Natural killer cell (primary cell): ENCODE data around the gene FAM193A. TPM values are rescaled to one million over a fixed set of nuclear protein-coding genes. Genes with fewer than 3 reads are reported as not detected.

Source experiments
- ATAC-seq, 3 donors: fragments of 150-1000 bp in 2 of 3; fragments of 200-7000 bp in 1 of 3; cut with Tn5 transposase; 1 replicate in 1 of 3; 2 replicates in 2 of 3; pipeline ENCODE4 v1.10.0; 2021; ENCODE audit warnings: mild to moderate bottlenecking in 2 of 3, moderate library complexity in 2 of 3
- DNase-seq, 2 donors: peaks; one replicate each; pipeline versions ENCODE4 v3.0.0 to v3.0.0-alpha.2; 2013 to 2021; ENCODE audit warnings: mixed read lengths in 1 of 2
- H3K27ac ChIP-seq: one replicate; pipeline ENCODE4 v1.5.1; 2013; ENCODE audit warnings: mild to moderate bottlenecking, low read length
- H3K27me3 ChIP-seq: one replicate; pipeline ENCODE4 v1.6.1; 2013; ENCODE audit warnings: low read length; ENCODE audit not compliant: control insufficient read depth, insufficient read depth
- H3K36me3 ChIP-seq: one replicate; pipeline ENCODE4 v1.6.1; 2013; ENCODE audit warnings: low read length; ENCODE audit not compliant: control insufficient read depth, insufficient read depth
- H3K4me1 ChIP-seq: one replicate; pipeline ENCODE4 v1.6.1; 2013; ENCODE audit warnings: low read length; ENCODE audit not compliant: control insufficient read depth, insufficient read depth
- H3K4me3 ChIP-seq: one replicate; pipeline ENCODE4 v1.5.1; 2013; ENCODE audit warnings: low read length
- H3K9me3 ChIP-seq: one replicate; pipeline ENCODE4 v1.6.1; 2013; ENCODE audit warnings: low read length; ENCODE audit not compliant: control insufficient read depth, insufficient read depth
- H3K27ac Mint-ChIP-seq, 2 donors: one replicate each; pipeline ENCODE4 v1.8.0; 2022; ENCODE audit warnings: mild to moderate bottlenecking in 2 of 2, mixed read lengths in 2 of 2, moderate library complexity in 1 of 2
- H3K27me3 Mint-ChIP-seq, 2 donors: one replicate each; pipeline ENCODE4 v1.8.0; 2022; ENCODE audit warnings: low read depth in 2 of 2, mixed read lengths in 2 of 2
- H3K36me3 Mint-ChIP-seq: one replicate; pipeline ENCODE4 v1.8.0; 2022; ENCODE audit warnings: mixed read lengths
- H3K4me1 Mint-ChIP-seq, 2 donors: one replicate each; pipeline ENCODE4 v1.8.0; 2022; ENCODE audit warnings: mixed read lengths in 2 of 2
- H3K4me3 Mint-ChIP-seq: one replicate; pipeline ENCODE4 v1.8.0; 2022; ENCODE audit warnings: mild to moderate bottlenecking, moderate library complexity, mixed read lengths
- H3K9me3 Mint-ChIP-seq, 2 donors: one replicate each; pipeline ENCODE4 v1.8.0; 2022; ENCODE audit warnings: mixed read lengths in 2 of 2
- WGBS: methylation state at CpG from one replicate; pipeline ENCODE4 v1.1.7; 2013; ENCODE audit warnings: missing lambda C conversion rate; ENCODE audit not compliant: insufficient coverage; 5-methylcytosine and 5-hydroxymethylcytosine counted together
- intact Hi-C: fragments of 100-400 bp; cut with micrococcal nuclease; formaldehyde crosslinking; loops from one replicate; pipeline ENCODE4 v1.14.2; 2022
- total RNA-seq, 4 donors: library from RNA; stranded (reverse); fragments of 120-200 nt in 1 of 4; gene quantifications; one replicate each; pipeline versions ENCODE4 v1.2.3 to v1.2.4, GENCODE V29; 2013 to 2022
- TF ChIP-seq, protein P1 (sequence below): fragments of 200-600 bp; IDR thresholded peaks from one replicate; pipeline ENCODE4 v1.8.0; 2022; ENCODE audit warnings: antibody characterized with exemption

The FAM193A gene
- total RNA-seq, 3 donors from 2014 or later (not counting 1 experiment from before 2014, with no cell fraction given), result 39.4 to 49.3 (median 48.1) TPM

DNA sequence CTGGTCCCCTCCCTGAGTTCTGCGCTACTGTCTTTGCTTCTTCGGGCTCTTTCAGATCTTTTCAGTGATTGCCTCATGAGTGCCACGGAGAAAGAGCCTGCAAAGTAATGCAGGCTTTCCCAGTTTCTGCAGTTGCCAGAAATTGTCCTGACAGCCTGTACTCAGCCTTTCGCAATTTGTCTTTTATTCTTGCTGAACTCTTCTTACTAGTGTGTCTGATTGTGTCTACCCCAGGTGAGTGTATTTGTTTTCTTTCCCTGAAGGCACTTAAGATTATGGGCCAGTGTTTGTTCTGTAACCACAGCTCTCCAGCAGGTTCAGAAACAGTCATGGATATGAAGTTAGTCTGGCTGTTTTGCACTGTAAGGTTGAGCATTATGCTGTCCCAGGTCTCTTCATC lies 47.1 kb downstream of the FAM193A start:
- no peaks in the 10 kb centered on the region for H3K9me3 Mint-ChIP-seq
- peak overlapping the region; percentile 5 to 76 for H3K27ac Mint-ChIP-seq
- intact Hi-C loops, result no loop called here
- TF ChIP-seq, protein P1, sequence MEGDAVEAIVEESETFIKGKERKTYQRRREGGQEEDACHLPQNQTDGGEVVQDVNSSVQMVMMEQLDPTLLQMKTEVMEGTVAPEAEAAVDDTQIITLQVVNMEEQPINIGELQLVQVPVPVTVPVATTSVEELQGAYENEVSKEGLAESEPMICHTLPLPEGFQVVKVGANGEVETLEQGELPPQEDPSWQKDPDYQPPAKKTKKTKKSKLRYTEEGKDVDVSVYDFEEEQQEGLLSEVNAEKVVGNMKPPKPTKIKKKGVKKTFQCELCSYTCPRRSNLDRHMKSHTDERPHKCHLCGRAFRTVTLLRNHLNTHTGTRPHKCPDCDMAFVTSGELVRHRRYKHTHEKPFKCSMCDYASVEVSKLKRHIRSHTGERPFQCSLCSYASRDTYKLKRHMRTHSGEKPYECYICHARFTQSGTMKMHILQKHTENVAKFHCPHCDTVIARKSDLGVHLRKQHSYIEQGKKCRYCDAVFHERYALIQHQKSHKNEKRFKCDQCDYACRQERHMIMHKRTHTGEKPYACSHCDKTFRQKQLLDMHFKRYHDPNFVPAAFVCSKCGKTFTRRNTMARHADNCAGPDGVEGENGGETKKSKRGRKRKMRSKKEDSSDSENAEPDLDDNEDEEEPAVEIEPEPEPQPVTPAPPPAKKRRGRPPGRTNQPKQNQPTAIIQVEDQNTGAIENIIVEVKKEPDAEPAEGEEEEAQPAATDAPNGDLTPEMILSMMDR, result no peak
- 85% methylated on average over 4 of the region's 4 CpGs for WGBS
- no peak overlapping the region for H3K27ac ChIP-seq
- no peaks in the 10 kb centered on the region for H3K36me3 ChIP-seq
- no peaks in the 10 kb centered on the region for H3K27me3 Mint-ChIP-seq
- H3K4me1 Mint-ChIP-seq, result peaks cover 59 to 65% of the 10 kb centered on the region in 2 donors
- H3K27me3 ChIP-seq, result no peaks in the 10 kb centered on the region
- peaks cover 3% of the 10 kb centered on the region for H3K9me3 ChIP-seq
- H3K4me1 ChIP-seq, result peaks cover 10% of the 10 kb centered on the region
- DNase-seq (no peak), ATAC-seq (no peak)
- no peak overlapping the region for H3K4me3 Mint-ChIP-seq
- H3K36me3 Mint-ChIP-seq, result no peaks in the 10 kb centered on the region
- H3K4me3 ChIP-seq, result no peak overlapping the region

GRCh38 chr4:2586502-2586901 lies 50.1 kb downstream of the FAM193A start:
- 94% methylated on average over 3 of the region's 5 CpGs for whole genome bisulfite sequencing
- Histone ChIP-seq H3K4me3 (no peak overlapping the region), H3K9me3 (no peaks in the 10 kb centered on the region), H3K27me3 (no peaks in the 10 kb centered on the region), H3K4me1 (peaks cover 21% of the 10 kb centered on the region), H3K27ac (no peak overlapping the region), H3K36me3 (no peaks in the 10 kb centered on the region)
- no peak for ATAC-seq
- intact Hi-C loops, result no loop called here
- H3K36me3 Mint-ChIP-seq, result no peaks in the 10 kb centered on the region
- TF ChIP-seq, protein P1, result no peak
- H3K27ac Mint-ChIP-seq, result peak overlapping the region; percentile 39 to 61
- H3K9me3 Mint-ChIP-seq, result no peaks in the 10 kb centered on the region
- no peaks in the 10 kb centered on the region for H3K27me3 Mint-ChIP-seq
- H3K4me1 Mint-ChIP-seq, result peaks cover 71 to 76% of the 10 kb centered on the region in 2 donors
- no peak overlapping the region for H3K4me3 Mint-ChIP-seq
- DNase-seq, result no peak

GRCh38 chr4:2587213-2587823 lies 50.9 kb downstream of the FAM193A start:
- Mint-ChIP-seq H3K4me1 (peaks cover 67 to 71% of the 10 kb centered on the region in 2 donors), H3K27ac (peak overlapping the region in 1 of 2 donors; percentile 61), H3K27me3 (no peaks in the 10 kb centered on the region), H3K36me3 (no peaks in the 10 kb centered on the region), H3K4me3 (no peak overlapping the region), H3K9me3 (no peaks in the 10 kb centered on the region)
- WGBS, result 74% methylated on average over 8 of the region's 8 CpGs
- H3K4me3 ChIP-seq, result no peak overlapping the region
- no peaks in the 10 kb centered on the region for H3K9me3 ChIP-seq
- DNase-seq (no peak), ATAC-seq (no peak)
- intact Hi-C loops, result no loop called here
- TF ChIP-seq, protein P1, result no peak
- H3K36me3 ChIP-seq, result no peaks in the 10 kb centered on the region
- H3K4me1 ChIP-seq, result peaks cover 23% of the 10 kb centered on the region
- no peak overlapping the region for H3K27ac ChIP-seq
- H3K27me3 ChIP-seq, result no peaks in the 10 kb centered on the region

DNA sequence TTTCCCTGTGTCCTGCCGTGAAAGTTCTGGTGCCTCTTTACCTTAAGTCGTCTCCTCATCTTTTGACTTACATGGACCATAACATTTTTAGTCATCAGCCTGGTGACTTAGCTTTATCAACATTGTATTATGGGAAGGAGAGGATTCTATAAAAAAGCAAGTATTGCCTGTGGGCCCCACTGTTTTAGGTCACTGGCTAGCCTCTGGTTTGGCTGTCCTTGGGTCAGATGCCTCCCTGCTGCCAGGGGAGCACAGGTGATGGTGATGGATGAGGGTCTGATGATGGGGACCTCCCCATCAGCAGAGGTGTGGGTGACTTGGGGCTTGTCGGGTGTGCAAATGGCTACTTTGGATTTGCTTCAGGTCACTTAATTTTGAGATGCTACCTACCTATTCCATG lies 51.8 kb downstream of the FAM193A start:
- no peak overlapping the region for H3K4me3 Mint-ChIP-seq
- DNase-seq, result no peak
- H3K27me3 Mint-ChIP-seq, result no peaks in the 10 kb centered on the region
- ATAC-seq, result no peak
- Histone ChIP-seq H3K36me3 (no peaks in the 10 kb centered on the region), H3K4me3 (no peak overlapping the region), H3K9me3 (no peaks in the 10 kb centered on the region), H3K27me3 (no peaks in the 10 kb centered on the region), H3K4me1 (peaks cover 33% of the 10 kb centered on the region), H3K27ac (no peak overlapping the region)
- 90% methylated on average over 3 of the region's 3 CpGs for WGBS
- peaks cover 67 to 71% of the 10 kb centered on the region in 2 donors for H3K4me1 Mint-ChIP-seq
- H3K36me3 Mint-ChIP-seq, result no peaks in the 10 kb centered on the region
- TF ChIP-seq, protein P1, result no peak
- no peaks in the 10 kb centered on the region for H3K9me3 Mint-ChIP-seq
- H3K27ac Mint-ChIP-seq, result peak overlapping the region in 1 of 2 donors; percentile 61
- intact Hi-C loops, result no loop called here
